ENCODE measurements around the gene MSRB1.
"Not testable (repeated sequence)": the region's sequence is repeated elsewhere in the genome, so short reads cannot be mapped to it uniquely, and the experiment has no call there.

The MSRB1 gene

GRCh38 chr16:1902547-1903219, 40.3 kb downstream of the MSRB1 start:
- DNase-seq (ENCODE audit: low read depth): no peak
- no peak overlapping the region for H3K4me3 ChIP-seq (ENCODE audit: low read length)
- no peak for TF ChIP-seq CTCF (conservative IDR thresholded peaks at IDR 0.05; ENCODE audit: low read length)

DNA sequence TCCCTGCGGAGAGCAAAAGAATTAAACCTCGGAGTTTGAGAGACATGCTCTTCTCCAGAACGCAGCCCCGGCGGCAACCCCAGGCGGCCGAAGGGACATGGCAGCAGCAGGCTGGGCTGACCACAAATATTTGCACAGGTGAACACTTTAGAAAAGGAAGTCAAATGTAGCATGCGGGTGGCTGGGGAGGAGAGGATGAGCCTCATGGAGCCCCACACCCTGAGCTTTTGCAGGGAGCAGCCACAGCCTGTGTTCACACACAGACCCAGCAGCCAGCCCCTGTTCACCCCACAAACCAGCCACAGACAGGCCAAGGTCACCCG, 42.6 kb downstream of the MSRB1 start:
- no peak for DNase-seq (ENCODE audit: low read depth)
- H3K4me3 ChIP-seq (ENCODE audit: low read length): no peak overlapping the region
- no peak for TF ChIP-seq CTCF (conservative IDR thresholded peaks at IDR 0.05; ENCODE audit: low read length)

GRCh38 chr16:1899641-1900451, 43.2 kb downstream of the MSRB1 start:
- no peak for DNase-seq (ENCODE audit: low read depth)
- H3K4me3 ChIP-seq (ENCODE audit: low read length): no peak overlapping the region
- TF ChIP-seq CTCF (conservative IDR thresholded peaks at IDR 0.05; ENCODE audit: low read length): no peak

GRCh38 chr16:1897692-1898091, 45.3 kb downstream of the MSRB1 start:
- not testable (repeated sequence) for H3K4me3 ChIP-seq (ENCODE audit: low read length); DNase-seq (ENCODE audit: low read depth)

GRCh38 chr16:1895949-1896675, 46.9 kb downstream of the MSRB1 start:
- DNase-seq (ENCODE audit: low read depth): no peak

GRCh38 chr16:1895068-1895467, 47.9 kb downstream of the MSRB1 start:
- no peak for DNase-seq (ENCODE audit: low read depth)
- H3K4me3 ChIP-seq (ENCODE audit: low read length): no peak overlapping the region
- no peak for TF ChIP-seq CTCF (conservative IDR thresholded peaks at IDR 0.05; ENCODE audit: low read length)

More at GRCh38 chr16:1895949-1896675, 46.9 kb downstream of the MSRB1 start:
- H3K4me3 ChIP-seq (ENCODE audit: low read length): no peak overlapping the region
- no peak for TF ChIP-seq CTCF (conservative IDR thresholded peaks at IDR 0.05; ENCODE audit: low read length)

DNA sequence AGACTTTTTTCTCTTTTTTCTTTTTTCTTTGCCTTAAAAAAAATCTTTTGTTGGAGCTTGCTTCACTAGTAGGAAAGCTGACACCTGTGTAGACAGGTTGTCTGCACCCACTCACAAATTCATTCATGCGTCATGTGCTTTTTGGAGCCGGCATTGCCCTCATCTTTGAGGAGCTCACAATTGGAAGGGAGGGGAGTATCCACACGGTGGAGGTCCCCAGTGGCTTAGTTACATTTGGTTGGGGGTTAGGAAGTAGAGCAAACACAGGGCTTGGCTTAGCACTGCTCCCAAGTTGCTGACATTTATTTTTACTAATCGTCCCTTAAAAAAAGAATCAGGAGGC, 52.3 kb downstream of the MSRB1 start:
- H3K4me3 ChIP-seq (ENCODE audit: low read length): no peak overlapping the region
- no peak for DNase-seq (ENCODE audit: low read depth)
- TF ChIP-seq CTCF (conservative IDR thresholded peaks at IDR 0.05; ENCODE audit: low read length): no peak

Data from AG10803 (cell line).